NB4 (cell line): ENCODE results near the gene SMTNL1.

Experiments
- DNase-seq: peaks from one replicate; pipeline ENCODE4 v3.0.0; 2010; ENCODE audit warnings: low read depth
- H3K4me3 ChIP-seq: one replicate; pipeline ENCODE4 v1.5.1; 2011; ENCODE audit warnings: mild to moderate bottlenecking, low read depth, low read length, moderate library complexity
- MYC ChIP-seq: IDR thresholded peaks from 2 replicates; pipeline ENCODE4 v1.6.1; 2011; ENCODE audit warnings: low read depth, low read length
- POLR2A ChIP-seq: IDR thresholded peaks from 2 replicates; pipeline ENCODE4 v1.6.1; 2011; ENCODE audit warnings: mild to moderate bottlenecking; ENCODE audit not compliant: insufficient read length; ENCODE audit errors: extremely low read depth
- TF ChIP-seq, protein P1 (sequence below): IDR thresholded peaks from 2 replicates; pipeline ENCODE4 v1.6.1; 2011; ENCODE audit warnings: low read depth, low read length
- TF ChIP-seq, protein P2 (sequence below): IDR thresholded peaks from one replicate; pipeline ENCODE4 v1.5.1; 2012; ENCODE audit warnings: low read depth, low read length

Gene SMTNL1

DNA sequence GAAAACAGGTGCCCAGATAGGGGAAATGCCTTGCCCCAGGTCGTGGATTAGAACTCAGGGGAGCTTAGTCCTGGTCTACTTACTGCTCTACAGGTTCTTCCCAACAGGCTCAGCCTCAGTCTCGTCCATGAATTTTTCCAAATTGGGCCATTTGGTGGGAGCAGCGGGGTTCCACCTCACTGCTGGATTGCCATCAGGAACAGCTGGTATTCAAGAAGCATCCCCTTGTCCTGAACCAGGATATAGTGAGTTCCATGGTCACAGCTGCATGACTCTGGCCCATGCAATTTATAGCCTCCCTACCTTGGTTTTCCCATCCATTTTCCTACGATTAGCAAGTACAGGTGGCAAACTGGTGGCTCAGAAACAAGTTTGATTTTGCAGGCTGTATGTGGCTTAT, 36.7 kb downstream of the SMTNL1 start:
- no peak overlapping the region for H3K4me3 ChIP-seq
- DNase-seq, result no peak
- TF ChIP-seq, protein P1, sequence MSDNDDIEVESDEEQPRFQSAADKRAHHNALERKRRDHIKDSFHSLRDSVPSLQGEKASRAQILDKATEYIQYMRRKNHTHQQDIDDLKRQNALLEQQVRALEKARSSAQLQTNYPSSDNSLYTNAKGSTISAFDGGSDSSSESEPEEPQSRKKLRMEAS, result no peak
- no peak for TF ChIP-seq POLR2A
- TF ChIP-seq, protein P2, sequence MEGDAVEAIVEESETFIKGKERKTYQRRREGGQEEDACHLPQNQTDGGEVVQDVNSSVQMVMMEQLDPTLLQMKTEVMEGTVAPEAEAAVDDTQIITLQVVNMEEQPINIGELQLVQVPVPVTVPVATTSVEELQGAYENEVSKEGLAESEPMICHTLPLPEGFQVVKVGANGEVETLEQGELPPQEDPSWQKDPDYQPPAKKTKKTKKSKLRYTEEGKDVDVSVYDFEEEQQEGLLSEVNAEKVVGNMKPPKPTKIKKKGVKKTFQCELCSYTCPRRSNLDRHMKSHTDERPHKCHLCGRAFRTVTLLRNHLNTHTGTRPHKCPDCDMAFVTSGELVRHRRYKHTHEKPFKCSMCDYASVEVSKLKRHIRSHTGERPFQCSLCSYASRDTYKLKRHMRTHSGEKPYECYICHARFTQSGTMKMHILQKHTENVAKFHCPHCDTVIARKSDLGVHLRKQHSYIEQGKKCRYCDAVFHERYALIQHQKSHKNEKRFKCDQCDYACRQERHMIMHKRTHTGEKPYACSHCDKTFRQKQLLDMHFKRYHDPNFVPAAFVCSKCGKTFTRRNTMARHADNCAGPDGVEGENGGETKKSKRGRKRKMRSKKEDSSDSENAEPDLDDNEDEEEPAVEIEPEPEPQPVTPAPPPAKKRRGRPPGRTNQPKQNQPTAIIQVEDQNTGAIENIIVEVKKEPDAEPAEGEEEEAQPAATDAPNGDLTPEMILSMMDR, result no peak
- TF ChIP-seq MYC, result no peak

DNA sequence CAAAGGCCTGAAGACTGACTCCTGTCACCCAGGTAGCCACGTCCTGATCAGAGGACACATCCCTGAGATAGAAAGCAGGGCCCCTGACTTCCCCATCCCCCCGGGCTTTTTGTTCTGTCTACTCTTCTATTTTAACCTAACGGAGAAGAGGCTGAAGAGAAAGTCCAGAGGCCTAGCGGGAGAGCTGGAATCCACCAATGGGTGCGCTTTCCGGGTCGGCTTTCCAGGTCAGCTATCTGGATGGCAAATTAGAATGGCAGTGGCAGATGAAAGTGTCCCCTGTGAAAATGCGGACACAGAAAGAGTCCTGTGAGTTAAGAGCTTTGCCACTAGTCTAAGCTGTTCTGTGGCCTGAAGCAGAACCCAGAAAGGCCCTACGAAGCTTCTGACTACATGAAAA, 46.9 kb downstream of the SMTNL1 start:
- no peak for DNase-seq
- TF ChIP-seq, protein P1, result no peak
- TF ChIP-seq POLR2A, result no peak
- H3K4me3 ChIP-seq, result no peak overlapping the region

DNA sequence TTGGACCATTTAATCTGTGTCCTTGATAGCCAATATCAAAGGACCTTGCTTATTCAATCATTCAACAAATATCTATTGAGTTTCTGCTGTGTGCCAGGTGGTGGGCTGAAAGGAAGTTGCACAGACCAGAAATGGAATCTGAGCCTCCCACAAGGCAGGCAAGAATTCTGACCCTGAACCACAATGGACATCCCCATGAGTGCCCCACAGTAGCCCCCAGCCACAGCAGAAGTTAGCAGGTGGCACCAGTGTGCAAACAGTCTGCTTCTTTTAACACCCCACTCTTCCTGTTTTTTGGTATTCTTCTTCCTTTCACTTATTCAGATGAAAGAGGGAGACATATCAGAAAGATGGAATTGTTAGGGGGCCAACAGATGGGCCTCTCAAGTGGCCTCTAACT, 47.9 kb downstream of the SMTNL1 start:
- TF ChIP-seq MYC (no peak; the same call in 1 of the 2 replicates), POLR2A (no peak)
- TF ChIP-seq, protein P2, result no peak
- TF ChIP-seq, protein P1, result peak; percentile 64

DNA sequence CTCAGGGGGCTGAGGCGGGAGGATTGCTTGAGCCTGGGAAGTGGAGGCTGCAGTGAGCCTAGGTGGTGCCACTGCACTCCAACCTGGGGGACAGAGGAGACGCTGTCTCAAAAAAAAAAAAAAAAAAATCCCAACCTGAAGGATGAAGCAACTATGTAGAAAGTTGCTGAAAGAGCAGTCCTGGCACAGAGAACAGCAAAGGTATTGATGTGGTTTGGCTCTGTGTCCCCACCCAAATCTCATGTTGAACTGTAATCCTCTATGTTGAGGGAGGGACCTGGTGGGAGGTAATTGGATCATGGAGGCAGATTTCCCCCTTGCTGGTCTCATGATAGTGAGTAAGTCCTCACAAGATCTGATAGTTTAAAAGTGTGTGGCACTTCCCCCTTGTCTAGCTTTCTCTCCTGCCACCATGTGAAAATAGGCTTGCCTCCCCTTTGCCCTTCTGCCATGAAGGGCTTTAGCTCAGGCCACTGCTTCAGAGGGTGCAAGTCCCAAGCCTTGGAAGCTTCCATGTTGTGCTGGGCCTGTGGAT, 49.4 kb downstream of the SMTNL1 start:
- DNase-seq, result no peak
- TF ChIP-seq, protein P2, result no peak
- TF ChIP-seq, protein P1, result no peak
- no peak for TF ChIP-seq POLR2A
- TF ChIP-seq MYC, result no peak
- H3K4me3 ChIP-seq, result no peak overlapping the region

More for the DNA sequence above, 47.9 kb downstream of the SMTNL1 start:
- peak; percentile 48 for DNase-seq
- H3K4me3 ChIP-seq, result no peak overlapping the region

DNA sequence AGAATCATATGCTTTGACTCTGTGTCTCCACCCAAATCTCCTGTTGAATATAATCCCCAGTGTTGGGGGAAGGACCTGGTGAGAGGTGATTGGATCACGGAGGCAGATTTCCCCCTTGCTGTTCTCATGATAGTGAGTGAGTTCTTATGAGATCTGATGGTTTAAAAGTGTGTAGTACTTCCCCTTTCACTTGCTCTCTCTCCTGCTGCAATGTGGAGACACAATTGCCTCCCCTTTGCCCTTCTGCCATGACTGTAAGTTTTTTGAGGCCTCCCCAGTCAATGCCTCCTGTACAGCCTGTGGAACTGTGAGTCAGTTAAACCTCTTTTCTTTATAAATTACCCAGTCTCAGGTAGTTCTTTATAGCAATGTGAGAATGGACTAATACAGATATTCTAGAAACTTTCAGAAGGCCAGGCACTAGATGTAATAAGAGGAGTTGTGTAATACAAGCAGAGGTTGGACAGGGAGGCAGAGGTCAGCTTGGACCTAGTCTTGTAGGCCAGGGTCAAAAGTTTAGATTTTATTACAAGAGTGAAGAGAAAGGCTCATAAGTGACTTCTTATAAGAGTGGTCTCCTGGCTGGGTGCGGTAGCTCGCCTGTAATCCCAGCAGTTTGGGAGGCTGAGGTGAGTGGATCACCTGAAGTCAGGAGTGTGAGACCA, 50.8 kb downstream of the SMTNL1 start:
- no peak overlapping the region for H3K4me3 ChIP-seq
- TF ChIP-seq POLR2A, result no peak
- TF ChIP-seq, protein P2, result no peak
- TF ChIP-seq, protein P1, result no peak
- TF ChIP-seq MYC, result no peak
- DNase-seq, result peak; percentile 73

DNA sequence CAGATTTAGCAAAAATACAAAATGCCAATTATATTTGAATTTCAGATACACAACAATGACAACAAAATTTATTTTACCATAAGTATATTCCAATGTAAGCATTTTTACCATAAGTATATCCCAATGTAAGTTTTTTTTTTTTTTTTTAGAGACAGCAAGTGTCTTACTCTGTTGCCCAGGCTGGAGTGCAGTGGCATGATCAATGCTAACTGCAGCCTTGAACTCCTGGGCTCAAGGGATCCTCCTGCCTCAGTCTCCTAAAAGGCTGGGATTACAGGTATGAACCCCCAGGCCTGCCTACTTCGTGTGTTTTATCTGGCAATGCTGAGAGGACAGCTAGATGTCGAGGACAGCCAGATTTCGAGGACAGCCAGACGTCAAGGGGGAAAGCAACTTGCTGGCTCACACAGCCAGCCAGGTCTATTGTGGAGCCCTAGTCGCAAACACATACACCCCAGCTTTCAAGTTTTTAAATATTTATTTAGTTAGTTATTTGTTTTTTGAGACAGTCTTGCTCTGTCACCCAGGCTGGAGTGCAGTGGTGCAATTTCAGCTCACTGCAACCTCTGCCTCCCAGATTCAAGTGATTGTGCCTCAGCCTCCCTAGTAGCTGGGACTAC, 59.0 kb downstream of the SMTNL1 start:
- DNase-seq, result no peak
- TF ChIP-seq, protein P2, result no peak
- TF ChIP-seq POLR2A, result no peak
- no peak for TF ChIP-seq MYC
- TF ChIP-seq, protein P1, result no peak
- H3K4me3 ChIP-seq, result no peak overlapping the region
